Parathyroid adenoma (tissue), 2 donors: ENCODE data around the gene ENDOG.

Experiments
- H2AFZ ChIP-seq: fragments of 300-600 bp; sonication (generic); one replicate; pipeline ENCODE4 v1.7.0; 2017; ENCODE audit warnings: antibody characterized with exemption, mild to moderate bottlenecking
- H3K27ac ChIP-seq: fragments of 300-600 bp; sonication (generic); one replicate; pipeline ENCODE4 v1.7.0; 2017
- H3K27me3 ChIP-seq: fragments of 300-600 bp; sonication (generic); one replicate; pipeline ENCODE4 v1.7.0; 2017; ENCODE audit warnings: low read length; ENCODE audit not compliant: control insufficient read depth, insufficient read depth
- H3K36me3 ChIP-seq: fragments of 300-600 bp; sonication (generic); one replicate; pipeline ENCODE4 v1.7.0; 2017; ENCODE audit warnings: low read length; ENCODE audit not compliant: control insufficient read depth, insufficient read depth
- H3K4me1 ChIP-seq: fragments of 300-600 bp; sonication (generic); one replicate; pipeline ENCODE4 v1.7.0; 2017; ENCODE audit warnings: control low read depth
- H3K4me2 ChIP-seq: fragments of 300-600 bp; sonication (generic); one replicate; pipeline ENCODE4 v1.7.0; 2017; ENCODE audit warnings: low read length
- H3K4me3 ChIP-seq: fragments of 300-600 bp; sonication (generic); one replicate; pipeline ENCODE4 v1.7.0; 2017; ENCODE audit warnings: low read depth, low read length
- H3K79me2 ChIP-seq: fragments of 300-600 bp; sonication (generic); one replicate; pipeline ENCODE4 v1.7.0; 2017; ENCODE audit warnings: control low read depth
- H3K9ac ChIP-seq: fragments of 300-600 bp; sonication (generic); one replicate; pipeline ENCODE4 v1.7.0; 2017; ENCODE audit warnings: mild to moderate bottlenecking
- H3K9me3 ChIP-seq: fragments of 300-600 bp; sonication (generic); one replicate; pipeline ENCODE4 v1.7.0; 2017; ENCODE audit warnings: low read length; ENCODE audit not compliant: control insufficient read depth
- CTCF ChIP-seq: fragments of 300-600 bp; sonication (generic); IDR thresholded peaks from one replicate; pipeline ENCODE4 v1.7.0; 2017; ENCODE audit warnings: antibody characterized with exemption, mild to moderate bottlenecking
- donor health status: primary hyperparathyroidism.

Gene ENDOG

DNA sequence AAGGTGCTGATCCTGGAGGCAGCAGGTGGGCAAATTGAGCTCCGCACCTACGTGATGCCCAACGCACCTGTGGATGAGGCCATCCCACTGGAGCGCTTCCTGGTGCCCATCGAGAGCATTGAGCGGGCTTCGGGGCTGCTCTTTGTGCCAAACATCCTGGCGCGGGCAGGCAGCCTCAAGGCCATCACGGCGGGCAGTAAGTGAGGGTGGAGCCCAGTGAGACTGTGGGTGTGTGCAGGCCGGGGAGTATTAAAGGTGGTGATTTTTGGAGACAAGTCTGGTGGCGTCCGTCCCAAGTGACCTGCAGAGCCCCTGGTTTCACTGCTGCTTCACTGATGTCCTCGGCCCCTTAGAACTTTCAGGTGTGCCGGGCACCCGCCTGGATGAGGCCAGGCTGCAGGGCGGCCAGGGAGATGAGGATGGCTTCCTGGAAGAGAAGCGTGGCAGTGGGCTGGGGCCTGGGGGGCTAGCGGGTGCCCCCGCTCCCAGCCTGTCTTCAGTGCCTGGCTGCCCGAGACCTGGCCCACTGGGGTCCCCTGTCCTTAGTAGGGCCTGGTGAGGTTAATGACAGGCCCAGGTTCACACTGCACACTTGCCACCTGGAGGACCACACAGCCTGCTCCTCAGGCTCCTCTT, 4.2 kb downstream of the ENDOG start:
- Histone ChIP-seq H3K27me3 (no peaks in the 10 kb centered on the region), H3K9ac (no peak overlapping the region), H3K4me3 (no peak overlapping the region), H2AFZ (no peak overlapping the region), H3K79me2 (no peaks in the 10 kb centered on the region), H3K36me3 (no peaks in the 10 kb centered on the region), H3K4me1 (no peaks in the 10 kb centered on the region), H3K4me2 (no peak overlapping the region), H3K9me3 (no peaks in the 10 kb centered on the region), H3K27ac (no peak overlapping the region)
- TF ChIP-seq CTCF, result no peak

DNA sequence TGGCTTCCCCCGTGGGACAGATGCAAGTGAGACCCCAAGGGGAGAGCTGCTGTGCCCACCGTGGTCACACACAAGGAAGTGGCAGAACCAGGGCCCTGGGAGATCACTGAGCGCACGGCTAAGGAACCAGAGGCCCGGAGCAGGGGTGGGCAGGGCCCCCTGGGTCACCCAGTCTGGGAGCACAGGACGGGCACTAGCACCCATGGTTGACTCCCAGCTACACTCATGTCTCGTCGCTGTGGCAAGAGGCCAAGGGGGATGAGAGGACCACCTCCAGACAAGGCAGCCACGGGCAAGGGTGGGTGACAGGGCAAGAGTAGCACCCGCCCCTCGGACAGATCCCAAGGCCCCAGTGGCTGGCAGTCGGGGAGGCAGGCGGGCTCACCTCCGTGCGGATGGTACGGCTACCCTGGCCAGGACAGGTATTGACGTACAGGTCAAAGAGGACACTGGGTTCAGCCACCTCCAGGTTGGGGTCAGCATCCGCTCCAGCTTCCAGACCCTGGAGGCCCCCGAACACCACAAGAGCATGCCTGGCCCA, 5.1 kb downstream of the ENDOG start:
- no peak overlapping the region for H3K4me2 ChIP-seq
- no peaks in the 10 kb centered on the region for H3K4me1 ChIP-seq
- no peak overlapping the region for H2AFZ ChIP-seq
- H3K27me3 ChIP-seq, result no peaks in the 10 kb centered on the region
- no peaks in the 10 kb centered on the region for H3K79me2 ChIP-seq
- H3K4me3 ChIP-seq, result no peak overlapping the region
- no peak for TF ChIP-seq CTCF
- H3K36me3 ChIP-seq, result no peaks in the 10 kb centered on the region
- no peak overlapping the region for H3K27ac ChIP-seq
- no peaks in the 10 kb centered on the region for H3K9me3 ChIP-seq
- H3K9ac ChIP-seq, result no peak overlapping the region

GRCh38 chr9:128823903-128824406, 5.7 kb downstream of the ENDOG start:
- H3K36me3 ChIP-seq, result no peaks in the 10 kb centered on the region
- H3K4me2 ChIP-seq, result no peak overlapping the region
- no peak overlapping the region for H3K9ac ChIP-seq
- H3K4me3 ChIP-seq, result no peak overlapping the region
- TF ChIP-seq CTCF, result no peak
- no peaks in the 10 kb centered on the region for H3K27me3 ChIP-seq
- no peaks in the 10 kb centered on the region for H3K4me1 ChIP-seq
- H2AFZ ChIP-seq, result no peak overlapping the region
- no peaks in the 10 kb centered on the region for H3K9me3 ChIP-seq
- no peaks in the 10 kb centered on the region for H3K79me2 ChIP-seq
- H3K27ac ChIP-seq, result no peak overlapping the region

GRCh38 chr9:128824911-128825310, 6.6 kb downstream of the ENDOG start:
- Histone ChIP-seq H3K9me3 (no peaks in the 10 kb centered on the region), H3K36me3 (no peaks in the 10 kb centered on the region), H3K4me1 (no peaks in the 10 kb centered on the region), H3K27me3 (no peaks in the 10 kb centered on the region), H3K9ac (no peak overlapping the region), H3K79me2 (no peaks in the 10 kb centered on the region), H3K27ac (no peak overlapping the region), H3K4me2 (no peak overlapping the region), H2AFZ (no peak overlapping the region), H3K4me3 (no peak overlapping the region)
- TF ChIP-seq CTCF, result no peak
